Caco-2 (cell line): ENCODE data around the gene CCT7. TPM values are rescaled to one million over a fixed set of nuclear protein-coding genes. Genes with fewer than 3 reads are reported as not detected.

ENCODE experiments used
- BruUV-seq: library from RNA; stranded (reverse); fragments of 400-500 nt; replicated peaks from 2 replicates; lab custom pipeline; 2021; lab: Mats Ljungman, UMichigan
- CTCF ChIA-PET: fragments of 300-600 bp; sonication (Branson Sonifier 250); formaldehyde crosslinking; loops from one replicate; lab custom pipeline; 2022; ENCODE audit warnings: antibody characterized with exemption; lab: Charles Lee
- POLR2A ChIA-PET: fragments of 300-600 bp; sonication (Branson Sonifier 250); formaldehyde crosslinking; loops from one replicate; lab custom pipeline; 2022; ENCODE audit warnings: antibody characterized with exemption; lab: Charles Lee
- DNase-seq, 2 experiments: peaks; one replicate each; pipeline versions ENCODE4 v3.0.0 to v3.0.0-alpha.2; 2020 to 2022
- H3K27me3 ChIP-seq: replicated peaks from 2 replicates; pipeline ENCODE4 v1.6.0; 2011; ENCODE audit warnings: low read length; ENCODE audit not compliant: control insufficient read depth, insufficient read depth
- H3K36me3 ChIP-seq: 2 replicates; pipeline ENCODE4 v1.5.1; 2011; ENCODE audit warnings: low read length; ENCODE audit not compliant: control insufficient read depth, insufficient read depth
- H3K4me1 ChIP-seq: fragments of 250-450 bp; sonication (Bioruptor Pico); 2 replicates; pipeline ENCODE4 v1.5.1; 2020; ENCODE audit warnings: mild to moderate bottlenecking
- H3K4me3 ChIP-seq: 2 replicates; pipeline ENCODE4 v1.5.1; 2011; ENCODE audit warnings: low read depth, mild to moderate bottlenecking, control low read depth, low read length
- H3K9me3 ChIP-seq: fragments of 250-450 bp; sonication (Bioruptor Pico); 2 replicates; pipeline ENCODE4 v1.5.1; 2020; ENCODE audit warnings: mild to moderate bottlenecking, moderate library complexity
- H3K27ac Mint-ChIP-seq: one replicate; pipeline ENCODE4 v1.8.0; 2022; ENCODE audit warnings: mixed read lengths; ENCODE audit not compliant: unreplicated experiment
- H3K27me3 Mint-ChIP-seq: one replicate; pipeline ENCODE4 v1.8.0; 2022; ENCODE audit warnings: mixed read lengths; ENCODE audit not compliant: insufficient read depth, unreplicated experiment
- H3K36me3 Mint-ChIP-seq: one replicate; pipeline ENCODE4 v1.8.0; 2022; ENCODE audit warnings: mild to moderate bottlenecking, mixed read lengths; ENCODE audit not compliant: insufficient read depth, unreplicated experiment
- H3K4me1 Mint-ChIP-seq: one replicate; pipeline ENCODE4 v1.8.0; 2022; ENCODE audit warnings: low read depth, mixed read lengths; ENCODE audit not compliant: unreplicated experiment
- H3K4me3 Mint-ChIP-seq: one replicate; pipeline ENCODE4 v1.8.0; 2022; ENCODE audit warnings: mild to moderate bottlenecking, moderate library complexity, mixed read lengths; ENCODE audit not compliant: unreplicated experiment
- H3K9me3 Mint-ChIP-seq: one replicate; pipeline ENCODE4 v1.8.0; 2022; ENCODE audit warnings: mixed read lengths; ENCODE audit not compliant: unreplicated experiment
- CTCF ChIP-seq, 2 experiments: fragments of 200-600 bp in 1 of 2; IDR thresholded peaks; 1 replicate in 1 of 2; 2 replicates in 1 of 2; pipeline versions ENCODE4 v1.5.1 to v1.8.0; 2011 to 2022; ENCODE audit warnings: antibody characterized with exemption in 1 of 2, control low read depth in 1 of 2, inconsistent platforms in 1 of 2, low read depth in 1 of 2, low read length in 1 of 2, mild to moderate bottlenecking in 1 of 2, moderate library complexity in 1 of 2; ENCODE audit not compliant: insufficient read depth in 1 of 2, severe bottlenecking in 1 of 2, unreplicated experiment in 1 of 2
- intact Hi-C: fragments of 100-400 bp; cut with micrococcal nuclease; formaldehyde crosslinking; loops from one replicate; pipeline ENCODE4 v1.10.0; 2022; ENCODE audit not compliant: unreplicated experiment
- total RNA-seq: library from RNA; stranded (reverse); gene quantifications from 2 replicates; pipeline ENCODE4 v1.2.3, GENCODE V29; 2022

CCT7 gene
- total RNA-seq, 1 experiment from 2014 or later, result 450 TPM

GRCh38 chr2:73265298-73266060 lies 31.4 kb downstream of the CCT7 start:
- no peaks in the 10 kb centered on the region for H3K36me3 ChIP-seq
- no peak overlapping the region for H3K4me3 Mint-ChIP-seq
- H3K27me3 Mint-ChIP-seq, result no peaks in the 10 kb centered on the region
- no peak overlapping the region for H3K27ac Mint-ChIP-seq
- peaks cover 12% of the 10 kb centered on the region; the same call in 1 of the 2 replicates for H3K4me1 ChIP-seq
- H3K4me3 ChIP-seq, result no peak overlapping the region
- no peaks in the 10 kb centered on the region for H3K27me3 ChIP-seq
- no peak for TF ChIP-seq CTCF (IDR thresholded peaks at IDR 0.05; ENCODE audit: insufficient read depth in 1 of 2, low read depth in 1 of 2, low read length in 1 of 2, severe bottlenecking in 1 of 2, unreplicated experiment in 1 of 2)
- H3K9me3 ChIP-seq, result no peaks in the 10 kb centered on the region
- intact Hi-C loops, result loop anchor here (5.0 kb wide), 2 partner anchors 178 to 378 kb away; partner anchors contain the start of gene SPR
- H3K4me1 Mint-ChIP-seq, result peaks cover 21% of the 10 kb centered on the region
- CTCF ChIA-PET, result no interaction called here
- peaks cover 20% of the 10 kb centered on the region for H3K36me3 Mint-ChIP-seq
- no TSS peak for BruUV-seq
- POLR2A ChIA-PET, result no interaction called here
- no peak for DNase-seq
- H3K9me3 Mint-ChIP-seq, result no peaks in the 10 kb centered on the region

DNA sequence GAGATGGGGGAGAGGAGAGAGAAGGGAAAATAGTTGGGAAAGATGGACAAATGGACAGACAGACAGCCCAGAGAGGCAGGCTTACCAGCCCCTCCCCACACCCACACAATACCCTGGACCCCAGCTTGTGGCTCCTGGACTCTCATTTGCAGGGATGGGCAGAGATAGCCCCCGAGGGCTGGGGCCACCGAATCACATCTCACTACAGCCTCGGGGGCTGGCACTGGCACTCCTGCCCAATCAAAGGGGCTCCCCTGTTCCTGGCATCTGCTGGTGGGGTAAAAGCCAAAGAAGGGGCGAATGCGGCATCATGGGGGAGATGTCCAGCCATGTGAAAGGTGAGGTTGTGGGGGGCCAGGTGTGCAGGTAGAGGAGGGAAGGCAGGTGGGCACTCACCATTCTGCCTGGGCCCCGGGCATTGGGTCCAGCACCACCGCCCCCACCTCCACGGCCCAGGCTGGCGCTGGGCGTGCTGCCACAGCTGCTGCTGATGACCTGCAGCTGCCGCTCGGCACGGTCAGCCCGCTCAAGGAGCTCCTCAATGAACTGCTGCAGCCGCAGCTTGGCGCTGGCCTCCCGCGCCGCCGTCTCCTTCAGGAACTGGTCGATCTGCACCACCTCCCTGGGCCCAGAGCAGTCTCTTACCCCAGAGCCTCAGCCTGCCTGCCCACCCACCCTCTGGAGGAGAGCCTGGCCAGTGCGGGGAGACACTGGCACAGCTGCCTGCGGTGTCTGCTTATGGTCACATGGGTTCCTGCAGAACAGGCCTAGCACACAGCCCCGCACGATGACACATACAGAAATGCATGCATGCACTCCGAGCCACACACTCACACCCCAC lies 32.2 kb downstream of the CCT7 start:
- H3K9me3 Mint-ChIP-seq, result no peaks in the 10 kb centered on the region
- H3K4me3 Mint-ChIP-seq, result peak overlapping the region; percentile 31
- Histone ChIP-seq H3K4me1 (peaks cover 12% of the 10 kb centered on the region; the same call in 1 of the 2 replicates), H3K4me3 (no peak overlapping the region), H3K27me3 (no peaks in the 10 kb centered on the region), H3K36me3 (no peaks in the 10 kb centered on the region), H3K9me3 (no peaks in the 10 kb centered on the region)
- no peak for DNase-seq
- no TSS peak for BruUV-seq
- peaks cover 18% of the 10 kb centered on the region for H3K36me3 Mint-ChIP-seq
- no peaks in the 10 kb centered on the region for H3K27me3 Mint-ChIP-seq
- H3K4me1 Mint-ChIP-seq, result peaks cover 21% of the 10 kb centered on the region
- ChIA-PET POLR2A (no interaction called here), CTCF (no interaction called here)
- no peak for TF ChIP-seq CTCF (IDR thresholded peaks at IDR 0.05; ENCODE audit: insufficient read depth in 1 of 2, low read depth in 1 of 2, low read length in 1 of 2, severe bottlenecking in 1 of 2, unreplicated experiment in 1 of 2)
- peak overlapping the region; percentile 9 for H3K27ac Mint-ChIP-seq
- intact Hi-C loops, result loop anchor here (5.0 kb wide), 2 partner anchors 179 to 379 kb away; partner anchors contain the start of gene SPR

DNA sequence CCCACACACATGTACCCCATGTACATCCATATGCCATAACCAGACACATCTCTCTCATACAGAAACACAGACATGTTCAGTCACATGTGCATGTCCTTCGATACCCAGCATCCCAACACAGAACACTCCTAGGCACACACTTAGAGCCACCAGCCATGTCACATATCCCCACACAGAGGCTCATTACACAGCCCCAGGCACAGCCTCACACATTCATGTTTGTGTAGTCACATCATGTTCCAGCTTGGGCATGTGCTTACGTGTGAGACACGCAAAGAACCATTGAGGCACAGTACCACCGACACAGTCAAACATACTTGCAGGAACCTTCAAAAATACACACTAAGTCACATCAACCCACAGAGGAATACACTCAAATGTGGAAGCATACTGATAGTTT lies 32.9 kb downstream of the CCT7 start:
- Mint-ChIP-seq H3K27ac (peak overlapping the region; percentile 9), H3K27me3 (no peaks in the 10 kb centered on the region), H3K4me1 (peaks cover 21% of the 10 kb centered on the region), H3K9me3 (no peaks in the 10 kb centered on the region), H3K36me3 (peaks cover 18% of the 10 kb centered on the region), H3K4me3 (peak overlapping the region; percentile 31)
- POLR2A ChIA-PET, result no interaction called here
- DNase-seq, result no peak
- Histone ChIP-seq H3K27me3 (no peaks in the 10 kb centered on the region), H3K9me3 (no peaks in the 10 kb centered on the region), H3K36me3 (no peaks in the 10 kb centered on the region), H3K4me3 (no peak overlapping the region), H3K4me1 (peaks cover 12% of the 10 kb centered on the region; the same call in 1 of the 2 replicates)
- CTCF ChIA-PET, result no interaction called here
- TF ChIP-seq CTCF (IDR thresholded peaks at IDR 0.05; ENCODE audit: insufficient read depth in 1 of 2, low read depth in 1 of 2, low read length in 1 of 2, severe bottlenecking in 1 of 2, unreplicated experiment in 1 of 2), result no peak
- intact Hi-C loops, result loop anchor here (5.0 kb wide), 2 partner anchors 180 to 380 kb away; partner anchors contain the start of gene SPR
- BruUV-seq, result no TSS peak
